Activated effector memory CD4-positive, alpha-beta T cell treated with Interleukin-2 at 50 U/mL for 16 hours (primary cell): ENCODE measurements around the gene CNTNAP5.

Experiments
- DNase-seq: peaks from one replicate; pipeline ENCODE4 v3.0.0-alpha.2; 2020

Gene CNTNAP5

DNA sequence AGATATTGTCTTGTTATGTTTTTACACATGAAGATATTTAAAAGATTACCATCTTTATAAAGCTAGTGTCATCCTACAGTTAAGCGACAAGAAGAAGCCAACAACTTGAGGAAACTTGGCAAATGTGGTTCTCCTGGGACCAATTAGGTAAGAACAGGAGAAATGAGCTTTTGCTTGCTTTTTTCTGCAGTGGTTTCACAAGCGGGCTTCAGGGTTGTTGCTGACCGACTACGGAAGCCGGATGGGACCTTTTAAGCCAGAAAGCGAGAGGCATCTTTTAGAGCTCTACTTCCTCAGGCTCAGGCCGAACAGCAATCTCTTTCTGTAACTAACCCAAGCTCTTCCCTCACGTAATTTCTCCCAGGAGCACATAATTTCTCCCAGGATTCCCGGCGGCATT, 256.5 kb downstream of the CNTNAP5 start:
- no peak for DNase-seq

DNA sequence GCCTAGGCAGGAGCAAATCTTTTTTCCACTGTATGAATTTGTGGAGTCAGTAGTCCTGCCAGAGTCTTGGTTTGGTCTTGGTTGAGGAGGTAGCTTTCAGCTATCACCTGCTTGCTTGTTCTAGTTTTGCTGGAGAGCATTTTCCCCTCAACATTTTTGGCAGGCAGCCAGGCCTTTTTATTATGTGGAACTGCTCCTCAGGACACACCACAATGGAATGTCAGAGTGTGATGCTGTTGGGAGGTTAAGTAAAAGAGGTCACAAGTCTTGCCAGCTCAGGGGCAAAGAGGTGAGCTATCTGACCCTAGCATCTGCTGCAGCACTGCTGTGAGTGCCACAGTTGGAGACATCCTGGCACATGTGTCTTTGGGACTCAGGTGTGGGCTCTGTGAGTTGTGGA, 258.0 kb downstream of the CNTNAP5 start:
- DNase-seq: no peak

DNA sequence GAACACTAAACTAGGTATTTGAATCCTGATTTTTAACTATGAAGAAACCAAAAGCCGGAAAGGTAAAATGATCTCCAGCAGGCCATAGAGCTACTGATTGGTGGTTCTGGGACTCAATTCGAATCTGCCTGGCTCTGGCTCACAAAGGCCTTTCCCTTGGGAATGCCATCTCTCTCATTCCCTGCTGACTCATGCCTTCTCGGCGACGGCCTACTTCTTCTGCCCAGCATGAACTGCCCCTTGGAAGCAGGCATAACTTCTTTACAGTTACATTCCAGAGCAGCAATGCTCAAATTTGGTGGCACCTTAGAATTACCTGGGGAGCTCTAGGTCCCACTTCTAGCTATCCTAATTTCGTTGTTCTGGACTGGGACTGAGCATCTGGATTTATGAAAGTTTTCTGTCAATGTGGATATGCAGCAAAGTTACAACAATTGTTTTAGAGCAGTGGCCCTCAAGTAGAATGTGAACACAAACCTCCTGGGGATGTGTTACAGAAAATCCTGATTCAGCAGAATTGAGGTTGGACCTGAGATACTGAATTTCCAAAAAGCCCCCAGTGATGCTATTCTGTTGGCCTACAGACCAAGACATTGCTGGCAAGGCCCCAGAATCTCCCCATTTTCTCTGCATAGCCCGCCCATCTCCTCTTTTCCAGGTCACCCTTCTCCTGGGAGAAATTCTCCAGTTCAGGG, 261.1 kb downstream of the CNTNAP5 start:
- DNase-seq: no peak

DNA sequence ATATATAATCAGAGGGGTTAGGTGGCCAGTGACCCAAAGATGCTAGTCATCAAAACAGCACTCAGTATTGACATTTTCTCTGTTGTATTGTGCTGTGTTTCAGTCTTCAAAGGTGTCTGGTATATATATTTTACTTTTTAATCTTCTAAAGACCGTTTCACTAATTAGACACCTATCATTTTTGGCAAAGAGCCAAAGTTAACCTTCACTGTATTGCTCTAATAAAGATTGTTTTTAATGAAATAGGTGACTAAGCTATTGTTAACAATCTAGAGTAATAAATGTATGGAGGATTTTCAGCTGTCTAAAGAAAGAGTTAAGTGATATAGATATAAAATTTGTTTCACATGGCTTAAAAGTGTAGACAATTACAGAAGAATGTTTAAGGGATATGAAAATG, 264.0 kb downstream of the CNTNAP5 start:
- no peak for DNase-seq

DNA sequence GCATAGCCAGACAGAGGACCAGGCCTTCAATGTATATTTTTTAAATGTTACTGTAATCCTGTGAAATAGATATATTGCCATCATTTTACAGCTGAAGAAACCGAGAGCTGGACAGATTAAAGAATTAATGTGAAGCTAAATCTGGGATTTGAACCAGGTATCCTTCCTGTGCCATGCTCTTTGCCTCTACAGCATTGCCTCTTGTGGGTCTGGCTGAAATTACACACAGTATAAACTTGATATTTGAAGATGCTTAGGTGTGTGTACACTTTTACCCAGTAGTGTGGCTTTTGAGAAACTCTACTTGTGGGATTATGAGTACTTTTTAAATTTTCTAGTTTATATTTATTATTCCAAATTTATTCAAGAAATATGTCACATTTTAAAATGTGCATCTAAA, 264.5 kb downstream of the CNTNAP5 start:
- DNase-seq: no peak

DNA sequence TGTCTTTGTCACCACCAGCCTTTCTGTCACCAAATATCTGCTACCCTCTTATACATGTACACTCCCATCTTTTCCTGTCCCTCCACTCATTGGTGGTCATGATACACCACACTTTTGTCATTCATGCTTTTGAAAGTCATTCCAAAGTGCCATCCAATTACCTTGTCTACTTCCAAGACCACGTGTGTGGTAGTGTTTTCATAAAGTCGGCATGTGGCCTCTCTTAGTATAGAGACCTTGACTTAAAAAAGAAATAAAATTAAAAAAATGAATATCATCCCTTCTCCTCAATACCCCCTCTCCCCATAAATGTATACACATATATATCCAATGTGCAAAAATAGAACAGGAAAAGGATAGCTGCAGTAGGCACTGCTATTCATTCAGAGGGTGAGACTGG, 271.4 kb downstream of the CNTNAP5 start:
- no peak for DNase-seq

DNA sequence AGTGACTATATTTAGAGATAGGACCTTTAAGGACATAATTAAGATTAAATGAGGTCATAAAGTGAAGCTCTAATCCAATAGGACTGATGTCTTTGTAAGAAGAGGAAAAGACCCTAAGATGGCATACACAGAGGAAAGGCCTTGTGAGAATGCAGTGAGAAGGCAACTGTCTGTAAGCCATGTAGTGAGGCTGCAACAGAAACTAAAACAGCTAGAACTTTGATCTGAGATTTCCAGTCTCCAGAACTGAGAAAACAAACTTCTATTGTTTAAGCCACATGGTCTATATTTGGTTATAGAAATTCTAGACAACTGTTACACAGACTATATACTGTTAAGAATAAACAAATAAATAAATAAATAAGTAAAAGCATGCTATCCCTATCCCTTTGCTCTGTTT, 276.8 kb downstream of the CNTNAP5 start:
- DNase-seq: no peak

DNA sequence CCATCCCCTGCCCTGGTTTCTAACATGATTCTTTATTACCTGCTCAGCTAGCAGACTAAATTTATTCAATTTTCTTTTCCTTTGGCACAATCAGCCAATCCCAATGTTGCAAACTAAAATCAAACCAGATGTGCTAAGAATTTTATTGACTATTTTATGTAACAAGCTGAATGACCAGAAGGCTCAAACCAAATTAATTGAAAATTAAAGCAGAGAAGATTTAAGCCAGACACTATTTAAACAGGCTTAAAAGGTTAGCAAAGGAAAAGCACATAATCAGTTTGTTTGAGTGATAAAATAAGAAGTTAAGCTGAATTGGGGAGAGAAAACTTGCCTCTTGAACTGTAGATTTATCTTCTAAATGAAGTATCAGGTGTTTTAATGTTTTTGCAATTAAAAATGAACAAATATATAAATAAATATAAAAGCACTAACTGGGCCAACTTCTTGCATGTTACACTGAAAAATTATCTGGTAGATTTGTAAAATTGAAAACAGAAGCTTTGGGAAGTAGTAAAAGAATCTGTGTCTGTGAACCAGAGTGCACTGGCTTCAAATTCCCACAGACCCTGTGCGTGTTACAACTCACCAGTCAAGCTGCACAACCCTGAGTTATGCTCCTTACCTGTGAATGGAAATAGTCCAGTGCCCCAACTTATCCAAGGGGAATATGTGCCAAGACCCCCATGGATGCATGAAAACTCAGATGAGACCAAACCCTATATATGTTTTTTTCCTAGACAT, 283.4 kb downstream of the CNTNAP5 start:
- DNase-seq: no peak

DNA sequence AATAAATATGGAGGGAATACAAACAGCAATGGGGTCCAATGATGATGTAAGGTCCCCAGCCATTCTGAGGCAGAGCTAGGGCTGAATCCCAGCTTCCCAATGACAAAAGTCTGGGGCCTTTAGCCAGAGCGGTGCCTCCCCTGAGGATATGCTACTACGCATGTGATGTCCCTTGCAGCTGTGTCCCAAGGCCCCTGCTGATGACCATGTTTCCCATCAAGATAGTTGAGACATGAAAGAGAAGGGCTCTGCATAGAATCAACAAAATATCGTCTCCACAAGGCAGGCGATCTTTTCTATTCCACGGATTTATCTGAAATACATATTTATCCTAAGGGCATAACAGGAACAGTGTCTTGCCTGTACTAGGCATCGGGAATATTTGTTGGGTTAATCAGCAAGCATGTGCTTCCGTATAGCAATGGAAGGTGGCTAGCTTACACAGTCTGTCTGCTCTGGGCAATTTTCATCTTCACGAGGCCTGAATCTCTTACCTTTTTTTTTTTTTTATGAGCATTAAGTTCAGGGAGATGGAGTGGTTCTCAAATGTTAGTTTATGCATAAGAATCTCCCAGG, 284.6 kb downstream of the CNTNAP5 start:
- no peak for DNase-seq

DNA sequence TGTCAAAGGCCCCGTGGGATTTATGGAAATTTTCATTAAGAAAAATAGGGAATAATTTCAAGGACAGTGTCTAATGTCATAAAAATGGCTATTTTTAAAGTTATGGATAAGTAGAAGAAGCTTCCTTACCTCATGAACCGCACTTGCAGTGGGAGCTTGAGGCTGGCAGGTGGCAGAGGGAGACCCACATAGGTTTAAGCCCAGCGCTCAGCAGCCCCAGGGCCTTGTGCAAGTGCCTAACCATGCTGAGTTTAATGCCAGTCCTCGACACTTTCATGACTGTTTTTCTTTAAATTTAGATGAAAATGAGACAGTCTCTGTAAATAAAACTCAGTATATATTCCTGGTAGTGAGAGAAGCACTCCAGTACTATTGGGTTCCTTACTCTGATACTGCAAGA, 285.6 kb downstream of the CNTNAP5 start:
- DNase-seq: no peak

DNA sequence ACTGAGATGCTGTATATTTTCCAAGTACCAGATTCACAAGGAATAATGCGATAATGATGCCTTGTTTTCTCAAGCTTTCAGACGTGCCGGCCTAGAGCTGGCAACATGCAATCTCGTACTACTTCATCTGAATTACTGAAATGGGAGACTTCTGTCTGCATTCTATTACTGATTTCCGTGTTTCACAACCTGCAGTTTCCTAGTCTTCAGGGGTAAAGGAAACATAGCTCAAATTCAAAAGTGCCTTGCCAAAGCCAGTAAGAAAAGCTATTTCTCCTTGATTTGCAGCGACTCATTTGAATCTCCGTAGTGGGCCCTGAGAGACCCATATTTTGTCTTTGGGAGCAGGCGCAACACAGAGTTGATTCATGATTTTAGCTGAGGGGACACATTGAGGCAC, 289.0 kb downstream of the CNTNAP5 start:
- no peak for DNase-seq

DNA sequence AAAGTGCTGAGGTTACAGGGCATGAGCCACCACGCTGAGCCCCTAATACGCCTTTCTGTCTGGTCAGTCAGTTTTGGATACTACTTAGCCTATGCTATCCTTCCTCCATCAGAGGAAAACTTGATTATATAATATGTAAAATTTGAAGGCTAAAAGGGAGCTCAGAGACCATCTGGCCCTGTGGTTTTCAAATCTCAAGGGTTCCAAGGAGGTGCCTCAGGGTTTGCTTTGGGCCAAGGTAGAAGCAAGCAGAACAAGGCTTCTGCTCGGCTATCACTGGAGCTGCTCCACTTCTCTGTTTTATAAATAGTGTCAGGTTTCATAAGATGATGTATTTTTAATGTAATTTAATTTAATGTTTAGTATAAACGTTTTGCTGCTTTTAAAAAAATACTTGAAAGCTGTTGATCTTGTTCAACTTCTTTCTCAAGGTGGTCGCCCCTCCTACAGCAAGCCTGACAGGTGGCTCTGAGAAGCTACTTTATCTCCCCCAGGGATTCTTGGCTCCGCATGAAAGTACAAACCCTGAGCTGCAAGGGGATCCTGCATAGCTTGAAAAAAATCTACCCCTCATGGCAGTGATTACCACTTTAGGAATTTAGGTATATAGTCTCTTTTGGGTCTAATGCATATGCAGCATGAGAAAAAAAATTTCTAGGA, 290.3 kb downstream of the CNTNAP5 start:
- DNase-seq: no peak

DNA sequence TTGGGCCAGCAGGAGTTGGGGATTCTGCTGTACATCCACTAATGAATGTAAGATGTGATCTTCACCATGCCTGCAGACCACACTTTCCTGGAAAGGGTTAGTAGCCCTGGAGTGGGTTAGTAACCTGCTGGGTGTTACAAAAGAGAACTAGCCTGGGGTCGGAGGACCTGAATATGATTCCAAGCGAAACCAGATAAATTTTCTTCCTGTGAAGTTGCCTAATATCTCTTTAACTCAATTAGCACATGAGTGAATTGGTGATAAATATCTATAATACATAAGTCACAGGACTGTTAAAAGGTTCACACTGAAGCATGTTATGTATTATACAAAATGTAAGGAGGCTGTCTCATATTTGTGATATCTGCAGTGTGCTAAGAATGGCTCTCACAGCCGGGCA, 291.0 kb downstream of the CNTNAP5 start:
- DNase-seq: no peak

DNA sequence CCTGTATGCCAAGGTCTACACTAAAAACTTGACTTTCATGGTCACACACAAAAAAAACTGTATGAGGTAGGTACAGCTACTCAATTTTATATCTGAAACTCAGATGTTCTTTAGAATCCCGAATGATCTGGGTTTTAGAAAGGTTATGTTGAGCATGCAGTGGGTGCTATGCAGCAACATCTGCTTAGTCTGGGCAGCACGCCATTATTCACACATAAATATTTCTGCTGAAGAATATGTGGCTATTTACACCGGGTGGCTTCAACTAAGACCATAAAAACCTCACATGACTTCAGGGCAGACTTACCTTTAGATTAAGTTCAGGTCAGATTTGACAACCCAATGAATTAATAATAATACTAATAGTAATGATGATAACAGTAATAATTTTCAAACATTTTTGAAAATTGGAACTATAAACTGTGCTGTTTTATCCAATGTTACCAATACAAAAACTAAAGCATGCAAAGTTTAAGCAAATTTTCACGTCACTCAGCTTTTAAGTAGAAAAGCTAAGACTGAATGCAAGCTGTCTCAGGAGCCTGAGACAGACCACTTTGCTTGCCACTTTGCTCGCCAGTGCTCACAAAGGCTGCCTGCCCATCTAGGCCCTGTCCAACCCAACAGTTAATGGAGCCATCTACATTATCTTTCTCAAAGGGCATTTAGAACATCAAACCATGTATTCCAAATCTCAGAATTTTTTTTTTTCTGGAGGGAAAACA, 292.0 kb downstream of the CNTNAP5 start:
- DNase-seq: no peak

DNA sequence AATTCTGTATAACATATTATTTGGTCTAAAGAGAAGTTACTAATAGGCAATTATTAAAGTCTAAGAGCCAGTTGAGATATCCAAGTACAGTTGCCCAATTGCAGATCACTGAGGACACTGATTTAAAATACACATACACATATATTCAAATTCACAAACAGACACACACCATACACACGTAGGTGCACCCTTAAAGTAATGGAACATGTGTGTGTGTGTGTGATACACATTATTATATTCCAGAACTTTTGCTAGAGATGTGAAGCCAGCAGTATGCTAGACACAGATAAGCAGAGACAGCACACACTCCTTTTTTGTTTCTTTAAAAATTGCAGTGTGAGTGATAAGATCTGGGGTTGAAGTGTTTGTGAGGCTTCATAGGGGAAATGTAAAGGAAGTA, 292.5 kb downstream of the CNTNAP5 start:
- no peak for DNase-seq

DNA sequence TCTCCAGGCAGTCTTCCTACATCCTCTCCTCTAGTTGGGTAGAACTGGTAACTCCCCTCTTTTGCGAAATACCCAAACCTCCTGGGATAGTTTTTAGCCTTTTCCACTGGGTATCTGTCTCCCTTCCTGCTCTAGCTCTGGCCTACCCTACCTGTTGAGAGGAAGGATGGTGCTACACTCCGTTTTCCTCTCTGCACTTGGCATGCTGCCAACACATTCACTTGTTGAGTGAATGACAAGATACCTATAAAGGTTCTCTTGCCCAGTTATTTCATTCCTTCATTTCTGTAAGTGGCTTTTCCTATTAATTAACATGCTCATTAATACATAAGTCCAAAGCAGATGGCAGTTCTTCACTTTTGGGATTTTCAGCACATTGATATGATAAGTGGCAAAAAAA, 293.8 kb downstream of the CNTNAP5 start:
- no peak for DNase-seq

DNA sequence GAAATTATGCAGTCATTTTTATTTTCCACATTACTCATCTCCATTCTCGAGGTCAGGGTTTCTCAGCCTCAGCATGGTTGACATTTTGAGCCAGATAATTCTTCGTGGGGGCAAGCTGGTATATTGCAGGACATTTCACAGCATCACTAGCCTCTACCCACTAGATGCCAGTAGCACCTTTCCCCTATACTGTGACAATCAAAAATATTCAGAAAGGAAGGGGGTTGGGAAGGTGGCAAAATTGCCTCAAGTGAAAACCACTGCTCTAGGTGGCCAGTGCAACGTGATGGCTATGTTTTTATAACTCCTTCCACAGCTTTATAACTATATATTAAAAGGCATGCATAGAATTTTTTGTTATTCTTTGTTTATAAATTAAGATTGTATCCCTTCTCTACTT, 294.5 kb downstream of the CNTNAP5 start:
- DNase-seq: no peak

DNA sequence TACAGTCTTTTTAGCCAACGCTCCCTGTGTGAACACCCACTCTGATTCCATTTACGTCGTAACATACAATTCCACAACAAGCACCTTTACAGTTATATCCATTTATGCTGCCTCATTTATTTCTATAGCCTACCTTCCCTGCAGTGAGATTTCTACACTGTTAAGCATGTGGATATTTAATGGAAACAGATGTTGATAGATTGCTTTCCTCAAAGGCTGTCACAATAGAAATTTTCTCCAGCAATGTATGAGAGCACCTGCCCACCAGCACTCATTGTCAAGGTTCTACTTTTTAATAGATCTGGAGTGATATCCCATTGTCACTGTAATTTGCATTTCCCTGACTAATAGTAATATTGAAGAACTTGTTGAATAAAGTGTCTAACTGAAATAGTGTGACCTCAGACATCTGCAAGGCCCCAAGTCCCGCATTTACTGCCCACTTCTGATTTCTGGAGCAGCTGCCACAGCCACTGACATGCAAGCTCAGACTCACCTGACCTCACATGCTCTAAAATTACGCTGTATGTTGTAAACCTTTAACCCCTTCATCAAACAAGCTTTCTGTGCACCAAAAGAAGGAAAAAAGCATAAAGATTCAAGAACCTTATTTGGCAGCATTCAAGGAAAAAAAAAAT, 295.1 kb downstream of the CNTNAP5 start:
- DNase-seq: no peak

DNA sequence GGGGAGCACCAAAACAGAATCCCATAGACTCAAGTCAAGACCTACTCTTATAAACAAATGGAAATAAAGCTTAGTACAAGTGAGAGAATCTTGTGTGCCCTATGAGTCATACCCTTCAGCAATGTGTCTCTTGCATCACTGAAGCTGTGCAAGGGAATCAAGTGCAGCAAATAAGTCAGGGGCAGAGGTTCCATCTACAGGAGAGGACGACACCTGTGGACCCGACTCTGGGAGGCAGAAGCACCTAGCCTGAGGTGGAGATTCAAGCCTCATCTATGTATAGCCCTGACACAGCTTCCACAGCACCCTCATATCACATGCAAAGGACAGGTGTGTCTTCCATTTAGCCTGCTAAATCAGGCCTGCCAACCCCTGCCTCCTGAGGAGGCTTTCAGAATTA, 298.2 kb downstream of the CNTNAP5 start:
- no peak for DNase-seq

DNA sequence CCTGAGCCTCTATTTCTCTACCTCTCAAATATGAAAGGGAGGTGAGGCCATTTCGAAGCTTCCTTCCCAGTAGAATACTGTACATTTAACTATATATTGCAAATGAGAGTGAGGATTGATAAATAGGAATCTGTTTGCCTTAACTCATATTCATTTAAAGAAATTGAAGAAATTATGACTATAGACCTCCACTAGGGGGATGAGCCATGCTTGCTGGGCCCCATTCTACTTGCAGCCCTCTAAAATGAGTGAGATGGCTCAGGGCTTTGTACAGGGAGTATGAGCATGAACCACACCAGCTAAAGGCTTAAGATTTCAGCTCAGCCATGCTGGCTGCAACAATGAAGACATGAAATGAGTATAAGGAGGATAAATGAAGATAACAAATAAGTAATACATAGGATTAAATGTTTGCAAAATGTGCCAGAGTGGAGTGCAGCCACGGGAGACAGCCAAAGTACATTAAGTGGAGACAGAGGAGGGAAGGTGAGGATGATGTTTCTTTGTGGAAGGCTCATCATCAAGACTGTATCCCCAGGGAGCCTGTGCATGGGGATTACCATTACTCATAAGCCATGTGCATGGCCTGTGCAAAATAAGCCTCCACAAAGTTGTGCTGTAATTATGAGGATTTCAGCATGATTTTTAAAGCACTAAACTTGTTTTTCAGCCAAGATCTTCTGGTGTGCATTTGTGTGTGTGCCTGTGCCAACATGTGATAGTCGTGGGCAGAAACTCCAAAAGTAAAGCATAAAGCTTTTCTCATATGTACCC, 300.8 kb downstream of the CNTNAP5 start:
- DNase-seq: no peak

DNA sequence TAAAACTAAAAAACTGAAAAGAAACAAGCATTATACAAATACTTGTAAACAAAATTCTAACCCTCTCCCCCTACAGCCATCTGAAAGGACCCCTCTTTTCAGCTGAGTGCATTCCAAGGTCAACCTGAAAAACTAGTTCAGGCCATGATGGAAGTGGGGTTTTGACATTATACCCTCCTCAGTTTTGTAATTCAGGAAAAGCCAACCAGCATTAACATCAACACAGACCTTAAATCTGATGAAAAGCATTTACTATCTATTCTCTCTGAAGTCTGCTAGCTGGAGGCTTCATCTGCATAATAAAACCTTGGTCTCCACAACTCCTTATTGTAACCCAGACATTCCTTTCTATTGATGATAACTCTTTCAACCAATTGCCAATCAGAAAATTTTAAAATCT, 302.2 kb downstream of the CNTNAP5 start:
- DNase-seq: no peak

DNA sequence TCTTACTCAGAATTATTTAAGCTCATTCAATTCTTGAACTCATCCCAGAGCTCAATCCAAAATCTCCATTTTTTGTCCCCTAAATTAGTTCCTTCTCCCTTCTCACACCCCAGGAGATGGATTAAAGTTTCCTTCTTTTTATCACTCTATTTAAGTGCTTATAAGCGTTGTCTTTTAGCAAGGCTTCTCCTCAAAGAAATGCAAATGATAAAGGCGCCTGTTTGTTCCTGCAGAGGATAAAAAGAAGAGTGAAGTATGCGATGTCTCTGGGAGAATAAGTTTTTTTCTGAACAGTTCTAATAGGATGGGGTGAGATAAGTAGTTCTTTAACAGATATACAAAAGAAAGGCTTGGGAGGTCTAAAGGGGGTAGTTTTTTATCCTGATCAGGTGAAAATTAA, 303.3 kb downstream of the CNTNAP5 start:
- no peak for DNase-seq
